Measurements from ENCODE around the gene CDC40. TPM values are rescaled to one million over a fixed set of nuclear protein-coding genes. Genes with fewer than 3 reads are reported as not detected.

CDC40 gene
- total RNA-seq (2014; rRNA removed; shearing (Covaris generic)) = 23.1 and 32.6 TPM in 2 replicates

DNA sequence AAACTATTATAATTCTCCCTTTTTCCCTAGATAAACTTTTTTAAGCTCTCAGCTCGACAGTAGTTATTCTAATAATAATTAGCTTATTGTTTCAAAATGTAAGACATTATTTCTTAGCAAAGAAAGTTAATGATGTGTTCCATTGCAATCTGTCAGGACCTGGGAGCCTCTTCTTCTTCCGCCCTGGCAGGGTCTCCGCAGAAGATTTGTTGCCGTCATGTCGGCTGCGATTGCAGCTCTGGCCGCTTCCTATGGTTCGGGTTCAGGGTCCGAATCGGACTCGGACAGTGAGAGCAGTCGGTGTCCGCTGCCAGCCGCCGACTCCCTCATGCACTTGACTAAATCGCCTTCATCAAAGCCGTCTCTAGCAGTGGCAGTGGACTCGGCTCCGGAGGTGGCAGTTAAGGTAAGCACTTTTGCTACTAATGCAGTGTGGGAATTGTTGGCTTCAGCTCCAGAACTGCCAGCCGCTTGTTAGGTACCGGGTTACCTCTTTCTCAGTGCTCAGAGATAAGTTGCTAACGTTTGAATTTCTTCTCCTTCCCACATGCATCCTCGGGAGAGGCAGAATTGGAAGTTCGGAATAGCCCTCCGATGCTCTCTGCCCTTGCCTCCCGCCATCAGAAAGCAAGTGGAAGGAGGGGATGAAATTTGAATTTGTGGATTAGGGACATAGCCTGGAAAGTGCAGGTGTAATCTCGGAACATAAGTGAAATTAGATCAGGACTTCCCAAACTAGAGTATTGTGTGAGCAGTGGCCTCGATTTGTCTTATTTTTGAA, at the start of gene CDC40:
Gene CDC40, plus strand, starts transcription at position 200 of the 781 bp plus-strand sequence. Its CDS starts 18 bp downstream, at position 218.
- H3K27me3 ChIP-seq (ENCODE audit: control insufficient read depth, insufficient read depth, low read length) = no peaks in the 10 kb centered on the region
- no peaks in the 10 kb centered on the region; the same call in 1 of the 2 replicates for H3K36me3 ChIP-seq (replicated peaks; ENCODE audit: control insufficient read depth, insufficient read depth, low read length)
- peak within 1 kb of the TSS; percentile 91 for H3K4me3 ChIP-seq (ENCODE audit: insufficient read depth, low read depth, low read length)
- peak; percentile 61 for DNase-seq

DNA sequence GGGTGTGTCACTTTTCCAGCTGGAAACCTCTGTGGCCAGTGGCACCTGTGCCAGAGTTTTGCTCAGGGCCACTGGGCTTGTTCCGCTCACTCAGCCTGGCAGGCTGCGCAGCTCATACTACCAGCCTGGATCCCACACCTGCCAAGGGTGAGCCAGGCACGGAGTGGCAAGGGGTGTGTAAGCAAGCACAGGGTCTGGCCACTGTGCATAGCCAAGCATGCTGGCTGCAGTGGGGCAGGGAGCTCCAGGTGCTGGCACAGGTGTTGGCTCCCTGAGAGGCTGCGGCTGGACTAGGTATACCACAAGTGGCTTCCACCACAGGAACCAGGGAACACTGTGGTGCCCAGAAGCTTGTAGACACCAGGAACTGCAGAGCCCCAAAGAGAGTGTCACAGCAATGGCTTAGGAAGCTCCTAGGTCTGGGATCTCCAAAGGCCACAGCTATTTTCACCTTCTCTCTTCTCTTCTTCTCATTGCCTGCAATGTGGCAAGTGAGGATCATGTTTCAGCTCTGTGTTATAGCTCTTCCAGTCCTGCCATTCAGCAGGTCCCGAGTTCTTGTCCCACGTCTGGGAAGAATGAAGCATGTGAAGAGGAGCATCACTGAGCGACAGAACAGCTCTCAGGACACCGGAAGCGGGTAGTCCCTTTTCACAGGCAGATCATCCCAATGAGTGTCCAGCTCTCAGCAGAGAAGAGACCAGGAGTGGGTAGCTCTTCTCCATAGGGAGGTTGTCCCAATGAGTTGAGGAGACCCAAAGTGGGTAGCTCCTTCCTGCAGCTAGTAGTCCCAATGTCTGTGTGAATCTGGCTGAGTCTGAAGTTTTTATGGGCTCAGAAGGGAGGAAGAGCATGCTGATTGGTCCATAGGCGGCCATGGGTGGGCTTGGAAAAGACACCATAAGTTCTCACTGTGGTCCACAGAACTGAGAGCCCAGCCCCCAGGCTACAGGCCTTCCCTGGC, 42.0 kb upstream of the CDC40 start:
- Histone ChIP-seq H3K36me3 (replicated peaks; ENCODE audit: control insufficient read depth, insufficient read depth, low read length) (peaks cover 2% of the 10 kb centered on the region), H3K27me3 (ENCODE audit: control insufficient read depth, insufficient read depth, low read length) (no peaks in the 10 kb centered on the region), H3K4me3 (ENCODE audit: insufficient read depth, low read depth, low read length) (no peak overlapping the region)
- DNase-seq = no peak

GRCh38 chr6:110139052-110139451, 41.2 kb upstream of the CDC40 start:
- H3K4me3 ChIP-seq (ENCODE audit: insufficient read depth, low read depth, low read length) = no peak overlapping the region
- no peaks in the 10 kb centered on the region for H3K27me3 ChIP-seq (ENCODE audit: control insufficient read depth, insufficient read depth, low read length)
- DNase-seq = no peak
- H3K36me3 ChIP-seq (replicated peaks; ENCODE audit: control insufficient read depth, insufficient read depth, low read length) = peaks cover 2% of the 10 kb centered on the region

DNA sequence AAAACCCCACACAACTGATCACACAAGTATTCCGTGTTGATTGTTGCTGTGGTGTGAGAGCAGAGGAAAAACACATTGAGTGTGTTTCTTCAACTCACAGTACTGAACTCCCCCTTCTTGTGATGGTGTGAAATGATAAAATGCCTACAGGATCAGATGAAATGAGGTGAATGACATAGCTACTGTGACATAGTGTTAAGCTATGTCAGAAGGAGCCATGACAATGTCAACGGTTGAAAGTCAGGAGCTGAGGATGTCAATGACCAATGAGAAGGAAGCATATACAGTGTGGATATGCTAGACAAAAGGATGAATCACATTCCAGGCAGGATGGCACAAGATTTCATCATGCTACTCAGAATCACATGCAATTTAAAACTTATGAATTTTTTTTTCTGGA, 39.6 kb upstream of the CDC40 start:
- no peak for DNase-seq
- no peak overlapping the region for H3K4me3 ChIP-seq (ENCODE audit: insufficient read depth, low read depth, low read length)
- no peaks in the 10 kb centered on the region for H3K27me3 ChIP-seq (ENCODE audit: control insufficient read depth, insufficient read depth, low read length)
- peaks cover 2% of the 10 kb centered on the region for H3K36me3 ChIP-seq (replicated peaks; ENCODE audit: control insufficient read depth, insufficient read depth, low read length)

DNA sequence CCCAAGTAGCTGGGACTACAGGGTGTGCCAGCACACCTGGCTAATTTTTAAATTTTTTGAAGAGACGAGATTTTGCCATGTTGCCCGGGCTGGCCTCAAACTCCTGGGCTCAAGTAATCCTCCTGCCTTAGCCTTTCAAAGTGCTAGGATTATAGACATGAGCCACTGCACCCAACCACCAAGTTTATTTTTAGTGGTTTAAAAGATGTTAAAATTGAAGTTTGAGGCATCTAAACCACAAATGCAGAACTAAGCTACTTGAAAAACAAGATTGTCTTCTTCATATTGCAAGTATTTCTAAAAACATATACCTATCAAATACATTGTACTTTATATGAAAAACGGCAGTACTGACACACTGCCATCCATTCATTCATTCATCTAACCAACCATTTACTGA, 32.4 kb upstream of the CDC40 start:
- Histone ChIP-seq H3K27me3 (ENCODE audit: control insufficient read depth, insufficient read depth, low read length) (no peaks in the 10 kb centered on the region), H3K36me3 (replicated peaks; ENCODE audit: control insufficient read depth, insufficient read depth, low read length) (no peaks in the 10 kb centered on the region), H3K4me3 (ENCODE audit: insufficient read depth, low read depth, low read length) (no peak overlapping the region)
- DNase-seq = no peak

DNA sequence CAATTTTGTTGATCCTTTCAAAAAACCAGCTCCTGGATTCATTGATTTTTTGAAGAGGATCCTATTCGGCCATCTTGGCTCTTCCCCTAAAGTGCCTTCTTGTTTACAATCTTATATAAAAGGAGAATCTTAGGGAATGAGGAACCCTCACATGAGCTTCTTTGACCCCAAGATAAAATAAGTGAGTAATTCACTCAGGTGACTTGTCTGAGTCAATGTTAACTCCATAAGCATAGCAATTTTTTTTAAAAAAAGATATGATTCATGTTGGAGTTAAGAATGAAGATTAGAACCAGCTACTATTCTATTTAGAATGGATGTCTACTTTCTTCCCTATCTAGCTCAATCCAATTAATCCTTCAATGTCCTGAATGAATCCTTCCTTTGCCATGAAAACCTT, 21.7 kb upstream of the CDC40 start:
- H3K27me3 ChIP-seq (ENCODE audit: control insufficient read depth, insufficient read depth, low read length) = no peaks in the 10 kb centered on the region
- no peak overlapping the region for H3K4me3 ChIP-seq (ENCODE audit: insufficient read depth, low read depth, low read length)
- H3K36me3 ChIP-seq (replicated peaks; ENCODE audit: control insufficient read depth, insufficient read depth, low read length) = no peaks in the 10 kb centered on the region
- DNase-seq = no peak

DNA sequence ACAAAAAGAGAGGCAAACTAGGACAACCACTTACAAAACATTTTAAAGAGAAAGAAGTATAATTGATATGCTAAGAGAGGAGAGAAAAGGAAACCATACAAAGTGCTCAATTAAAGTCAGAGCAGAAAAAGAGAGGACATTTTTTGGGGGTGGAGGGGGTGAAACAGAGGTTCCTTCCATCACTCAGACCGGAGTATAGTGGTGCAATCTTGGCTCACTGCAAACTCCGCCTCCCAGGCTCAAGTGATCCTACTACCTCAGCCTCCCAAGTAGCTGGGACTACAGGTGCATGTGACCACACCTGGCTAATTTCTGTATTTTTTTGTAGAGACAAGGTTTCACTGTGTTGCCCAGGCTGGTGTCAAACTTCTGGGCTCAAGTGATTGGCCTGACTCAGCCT, 10.1 kb upstream of the CDC40 start:
- Histone ChIP-seq H3K27me3 (ENCODE audit: control insufficient read depth, insufficient read depth, low read length) (no peaks in the 10 kb centered on the region), H3K36me3 (replicated peaks; ENCODE audit: control insufficient read depth, insufficient read depth, low read length) (no peaks in the 10 kb centered on the region), H3K4me3 (ENCODE audit: insufficient read depth, low read depth, low read length) (no peak overlapping the region)
- no peak for DNase-seq

DNA sequence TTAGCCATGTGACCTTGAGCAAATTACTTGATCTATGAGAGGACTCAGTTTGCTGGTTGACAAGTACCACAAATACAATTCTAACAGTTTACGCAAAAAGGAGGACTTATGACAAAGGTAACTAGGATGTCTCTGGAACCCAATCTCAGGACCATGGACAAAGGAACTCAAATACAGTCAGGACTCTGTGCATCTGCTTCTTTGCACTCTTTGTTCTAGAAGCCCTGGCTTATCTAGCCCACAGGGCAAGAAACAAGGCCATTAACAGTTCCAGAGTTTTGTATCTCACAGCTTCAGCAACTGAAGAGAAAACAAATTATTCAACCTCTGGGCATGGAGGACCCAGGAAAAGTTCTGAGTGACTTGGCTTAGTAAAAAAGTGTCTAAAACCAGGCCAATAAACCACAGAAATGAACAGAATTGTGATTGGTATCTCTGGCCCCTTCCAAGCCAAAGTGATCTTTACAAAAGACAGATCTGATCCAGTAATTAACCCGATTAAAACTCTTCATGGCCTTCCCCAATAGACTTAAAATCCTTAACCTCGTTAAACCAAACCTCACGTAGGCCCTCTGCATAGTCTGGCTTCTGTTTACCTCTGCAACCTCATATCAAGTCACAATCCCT, 6.6 kb upstream of the CDC40 start:
- no peaks in the 10 kb centered on the region for H3K27me3 ChIP-seq (ENCODE audit: control insufficient read depth, insufficient read depth, low read length)
- no peak for DNase-seq
- no peaks in the 10 kb centered on the region for H3K36me3 ChIP-seq (replicated peaks; ENCODE audit: control insufficient read depth, insufficient read depth, low read length)
- H3K4me3 ChIP-seq (ENCODE audit: insufficient read depth, low read depth, low read length) = no peak overlapping the region

GRCh38 chr6:110178626-110179405, 1.4 kb upstream of the CDC40 start:
- no peaks in the 10 kb centered on the region; the same call in 1 of the 2 replicates for H3K36me3 ChIP-seq (replicated peaks; ENCODE audit: control insufficient read depth, insufficient read depth, low read length)
- H3K27me3 ChIP-seq (ENCODE audit: control insufficient read depth, insufficient read depth, low read length) = no peaks in the 10 kb centered on the region
- H3K4me3 ChIP-seq (ENCODE audit: insufficient read depth, low read depth, low read length) = peak overlapping the region; percentile 91
- DNase-seq = peak; percentile 59

- peak; percentile 90 for DNase-seq
- Histone ChIP-seq H3K36me3 (replicated peaks; ENCODE audit: control insufficient read depth, insufficient read depth, low read length) (no peaks in the 10 kb centered on the region; the same call in 1 of the 2 replicates), H3K4me3 (ENCODE audit: insufficient read depth, low read depth, low read length) (peak within 1 kb of the TSS; percentile 91), H3K27me3 (ENCODE audit: control insufficient read depth, insufficient read depth, low read length) (no peaks in the 10 kb centered on the region)
Observed at GRCh38 chr6:110179406-110180227, 610 bp upstream of the CDC40 start, which contains the start of gene WASF1. TSS of gene WASF1 (minus strand) at chr6:110179670. CDS start at chr6:110127601, 52,069 bp downstream.

- Histone ChIP-seq H3K4me3 (ENCODE audit: insufficient read depth, low read depth, low read length) (peak overlapping the region; percentile 89), H3K27me3 (ENCODE audit: control insufficient read depth, insufficient read depth, low read length) (no peaks in the 10 kb centered on the region)
Observed at GRCh38 chr6:110181131-110182030, 1.2 kb downstream of the CDC40 start.

GRCh38 chr6:110183292-110183885, 3.2 kb downstream of the CDC40 start:
- no peak for DNase-seq
- H3K4me3 ChIP-seq (ENCODE audit: insufficient read depth, low read depth, low read length) = no peak overlapping the region
- no peaks in the 10 kb centered on the region for H3K27me3 ChIP-seq (ENCODE audit: control insufficient read depth, insufficient read depth, low read length)
- H3K36me3 ChIP-seq (replicated peaks; ENCODE audit: control insufficient read depth, insufficient read depth, low read length) = no peaks in the 10 kb centered on the region; the same call in 1 of the 2 replicates

More at GRCh38 chr6:110181131-110182030, 1.2 kb downstream of the CDC40 start:
- H3K36me3 ChIP-seq (replicated peaks; ENCODE audit: control insufficient read depth, insufficient read depth, low read length) = no peaks in the 10 kb centered on the region; the same call in 1 of the 2 replicates
- DNase-seq = no peak
